ENCODE data around the gene CLEC11A.
A peak's percentile ranks its signal among the peaks of the same experiment; 100 is the strongest.

GRCh38 chr19:50724522-50725217 is 1.5 kb downstream of the CLEC11A start:
- TF ChIP-seq CTCF (IDR thresholded peaks at IDR 0.05; ENCODE audit: low read depth, low read length, missing input control): peak; percentile 56
- TF ChIP-seq, protein P1, sequence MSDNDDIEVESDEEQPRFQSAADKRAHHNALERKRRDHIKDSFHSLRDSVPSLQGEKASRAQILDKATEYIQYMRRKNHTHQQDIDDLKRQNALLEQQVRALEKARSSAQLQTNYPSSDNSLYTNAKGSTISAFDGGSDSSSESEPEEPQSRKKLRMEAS (IDR thresholded peaks at IDR 0.05): no peak
- TF ChIP-seq GABPA (IDR thresholded peaks at IDR 0.05 in 1 of 2, conservative IDR thresholded peaks at IDR 0.05 in 1 of 2): peak in 1 of 2 donors; percentile 72
- no peak for TF ChIP-seq FOXA1 (IDR thresholded peaks at IDR 0.05)
- TF ChIP-seq, protein P2, sequence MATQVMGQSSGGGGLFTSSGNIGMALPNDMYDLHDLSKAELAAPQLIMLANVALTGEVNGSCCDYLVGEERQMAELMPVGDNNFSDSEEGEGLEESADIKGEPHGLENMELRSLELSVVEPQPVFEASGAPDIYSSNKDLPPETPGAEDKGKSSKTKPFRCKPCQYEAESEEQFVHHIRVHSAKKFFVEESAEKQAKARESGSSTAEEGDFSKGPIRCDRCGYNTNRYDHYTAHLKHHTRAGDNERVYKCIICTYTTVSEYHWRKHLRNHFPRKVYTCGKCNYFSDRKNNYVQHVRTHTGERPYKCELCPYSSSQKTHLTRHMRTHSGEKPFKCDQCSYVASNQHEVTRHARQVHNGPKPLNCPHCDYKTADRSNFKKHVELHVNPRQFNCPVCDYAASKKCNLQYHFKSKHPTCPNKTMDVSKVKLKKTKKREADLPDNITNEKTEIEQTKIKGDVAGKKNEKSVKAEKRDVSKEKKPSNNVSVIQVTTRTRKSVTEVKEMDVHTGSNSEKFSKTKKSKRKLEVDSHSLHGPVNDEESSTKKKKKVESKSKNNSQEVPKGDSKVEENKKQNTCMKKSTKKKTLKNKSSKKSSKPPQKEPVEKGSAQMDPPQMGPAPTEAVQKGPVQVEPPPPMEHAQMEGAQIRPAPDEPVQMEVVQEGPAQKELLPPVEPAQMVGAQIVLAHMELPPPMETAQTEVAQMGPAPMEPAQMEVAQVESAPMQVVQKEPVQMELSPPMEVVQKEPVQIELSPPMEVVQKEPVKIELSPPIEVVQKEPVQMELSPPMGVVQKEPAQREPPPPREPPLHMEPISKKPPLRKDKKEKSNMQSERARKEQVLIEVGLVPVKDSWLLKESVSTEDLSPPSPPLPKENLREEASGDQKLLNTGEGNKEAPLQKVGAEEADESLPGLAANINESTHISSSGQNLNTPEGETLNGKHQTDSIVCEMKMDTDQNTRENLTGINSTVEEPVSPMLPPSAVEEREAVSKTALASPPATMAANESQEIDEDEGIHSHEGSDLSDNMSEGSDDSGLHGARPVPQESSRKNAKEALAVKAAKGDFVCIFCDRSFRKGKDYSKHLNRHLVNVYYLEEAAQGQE (IDR thresholded peaks at IDR 0.05): no peak
- TF ChIP-seq RAD21 (IDR thresholded peaks at IDR 0.05): peak; percentile 18 to 61
- TF ChIP-seq, protein P3, sequence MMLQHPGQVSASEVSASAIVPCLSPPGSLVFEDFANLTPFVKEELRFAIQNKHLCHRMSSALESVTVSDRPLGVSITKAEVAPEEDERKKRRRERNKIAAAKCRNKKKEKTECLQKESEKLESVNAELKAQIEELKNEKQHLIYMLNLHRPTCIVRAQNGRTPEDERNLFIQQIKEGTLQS (IDR thresholded peaks at IDR 0.05): no peak
- TF ChIP-seq EGR1 (IDR thresholded peaks at IDR 0.05; ENCODE audit: low read depth in 2 of 2): no peak
- no peak for TF ChIP-seq TAF1 (conservative IDR thresholded peaks at IDR 0.05)
- TF ChIP-seq RXRA (IDR thresholded peaks at IDR 0.05): no peak
- TF ChIP-seq YY1 (IDR thresholded peaks at IDR 0.05): no peak
- peak; percentile 97 for TF ChIP-seq ZBTB33 (IDR thresholded peaks at IDR 0.05)
- no peak for TF ChIP-seq JUND (IDR thresholded peaks at IDR 0.05)

Measured in liver (tissue), 3 donors.